Stimulated activated CD8-positive, alpha-beta memory T cell treated with anti-CD3 and anti-CD28 coated beads, Interleukin-7, amount 100 ng/mL, for 24 hours (primary cell): ENCODE measurements around the gene ZFC3H1.
A peak's percentile ranks its signal among the peaks of the same experiment; 100 is the strongest.

Source experiments
- DNase-seq: peaks from one replicate; pipeline ENCODE4 v3.0.0-alpha.2; 2020; ENCODE audit warnings: low read depth

Gene ZFC3H1

GRCh38 chr12:71671816-71672215, 8.2 kb upstream of the ZFC3H1 start:
- DNase-seq: no peak

DNA sequence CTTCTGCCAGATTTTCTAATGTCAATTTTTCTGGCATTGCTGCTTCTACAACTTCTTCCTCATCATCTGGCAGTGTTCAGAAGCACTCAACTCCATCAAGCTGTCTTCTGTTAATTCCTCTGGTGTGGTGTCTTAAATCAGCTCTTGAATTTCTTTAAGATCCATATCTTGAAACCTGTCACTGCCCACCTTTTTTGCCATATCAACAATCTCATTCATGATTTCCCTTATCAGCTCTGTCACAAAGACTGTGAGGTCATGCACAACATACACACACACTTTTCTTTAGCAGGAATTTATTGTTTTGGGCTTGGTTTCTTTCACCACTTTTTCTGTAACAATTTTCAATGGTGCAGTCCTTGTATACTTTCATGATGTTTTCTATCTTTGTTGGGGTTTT, 7.7 kb upstream of the ZFC3H1 start:
- no peak for DNase-seq

- DNase-seq: no peak
Observed at GRCh38 chr12:71666259-71666658, 2.6 kb upstream of the ZFC3H1 start.

DNA sequence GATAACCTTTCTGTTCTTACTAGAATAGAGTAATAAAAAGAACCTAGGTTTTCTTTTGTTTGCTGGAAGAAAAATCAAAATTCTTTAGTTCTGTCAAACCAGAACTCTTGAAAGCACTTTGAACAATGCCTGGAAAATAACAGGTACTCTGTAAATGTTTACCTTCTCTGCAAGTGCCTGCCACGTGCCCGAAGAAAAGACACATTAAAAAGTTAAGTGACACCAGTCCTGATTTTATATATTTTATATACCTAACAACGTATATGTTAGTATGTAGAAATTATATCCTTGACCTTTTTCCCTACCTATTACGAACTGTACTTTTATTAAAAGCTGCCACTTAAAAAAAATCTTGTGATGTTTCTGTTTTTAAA, 1.4 kb upstream of the ZFC3H1 start:
- DNase-seq: no peak

- DNase-seq: no peak
Observed at GRCh38 chr12:71664411-71665089, 902 bp upstream of the ZFC3H1 start.

DNA sequence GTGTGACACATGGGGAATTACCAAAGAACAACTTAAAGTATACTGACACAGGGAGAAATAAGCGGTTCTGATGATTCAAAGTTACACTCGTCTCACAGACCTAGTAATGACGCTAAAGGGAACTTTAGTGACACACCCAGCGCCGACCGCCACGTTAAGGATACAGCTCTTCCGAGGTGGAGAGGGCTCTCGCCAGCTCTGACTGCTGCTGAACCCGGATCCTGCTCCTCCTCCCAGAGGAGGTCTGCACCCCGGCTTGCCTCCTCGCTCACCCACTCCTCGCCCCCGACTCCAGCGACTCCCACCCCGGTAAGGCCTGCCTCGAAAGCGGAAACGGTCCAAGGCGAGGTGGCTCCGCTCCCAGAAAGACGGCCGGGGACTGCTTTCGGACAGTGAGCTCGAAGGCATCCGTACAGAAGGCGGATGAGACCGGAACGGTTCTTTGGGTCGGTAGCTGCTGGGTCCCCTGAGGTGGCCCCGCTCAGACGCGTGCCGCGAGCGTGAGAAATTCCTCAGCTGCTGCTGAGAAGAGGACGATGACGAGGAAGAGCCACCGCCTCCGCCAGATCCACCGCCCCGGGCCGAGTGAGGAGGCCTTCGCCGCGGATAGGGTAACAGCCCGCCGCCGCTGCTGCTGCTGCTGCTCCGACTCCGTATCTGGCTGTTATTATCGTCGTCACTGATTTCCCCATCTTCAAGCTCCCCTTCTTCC, 643 bp downstream of the ZFC3H1 start:
- peak; percentile 43 for DNase-seq

DNA sequence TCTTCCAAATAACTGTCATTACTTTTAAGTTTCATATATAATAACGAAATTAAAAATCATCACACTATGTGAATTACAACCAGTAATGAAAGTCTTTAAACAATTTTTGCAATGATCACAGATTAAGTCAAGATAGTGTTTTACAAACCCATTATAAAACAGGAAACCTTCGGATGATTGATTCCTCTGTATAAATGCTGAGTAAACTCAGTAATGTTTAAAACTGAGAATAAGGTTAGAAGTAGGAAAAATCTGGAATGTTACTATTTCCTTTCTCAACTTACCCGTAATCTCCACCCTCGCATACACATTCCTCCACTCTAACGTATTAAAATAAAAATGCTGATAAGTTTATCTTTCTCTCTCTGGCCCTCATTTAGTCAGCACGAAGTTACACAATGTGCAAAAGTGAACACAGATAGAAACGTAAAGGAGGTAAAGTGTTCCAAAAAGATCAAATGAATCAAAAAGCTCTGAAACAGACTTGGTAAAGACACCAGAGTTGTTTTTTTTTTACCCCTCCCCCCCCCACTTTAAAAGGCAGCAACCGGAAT, 1.6 kb downstream of the ZFC3H1 start:
- no peak for DNase-seq

- no peak for DNase-seq
Observed at GRCh38 chr12:71656740-71657139, 6.9 kb downstream of the ZFC3H1 start.

GRCh38 chr12:71655907-71656306, 7.7 kb downstream of the ZFC3H1 start:
- no peak for DNase-seq

DNA sequence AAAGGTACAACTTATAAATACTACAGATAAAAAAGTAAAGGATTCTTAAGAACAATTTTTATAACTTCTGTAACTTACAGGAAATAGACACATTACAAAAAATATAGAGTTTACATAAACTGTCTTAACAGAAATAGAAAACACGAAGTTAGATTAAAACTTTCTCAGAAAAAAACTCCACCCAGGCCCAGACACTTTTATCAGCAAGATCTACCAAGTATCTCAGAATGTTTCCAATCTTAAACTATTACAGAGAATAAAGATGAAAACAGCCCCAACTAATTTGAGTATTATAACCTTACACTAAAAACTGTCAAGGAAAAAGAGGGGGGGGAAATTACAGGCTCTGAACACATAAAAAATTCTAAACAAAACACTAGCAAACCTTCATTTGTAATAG, 8.2 kb downstream of the ZFC3H1 start:
- DNase-seq: no peak

- no peak for DNase-seq
Observed at GRCh38 chr12:71654200-71654599, 9.4 kb downstream of the ZFC3H1 start.

DNA sequence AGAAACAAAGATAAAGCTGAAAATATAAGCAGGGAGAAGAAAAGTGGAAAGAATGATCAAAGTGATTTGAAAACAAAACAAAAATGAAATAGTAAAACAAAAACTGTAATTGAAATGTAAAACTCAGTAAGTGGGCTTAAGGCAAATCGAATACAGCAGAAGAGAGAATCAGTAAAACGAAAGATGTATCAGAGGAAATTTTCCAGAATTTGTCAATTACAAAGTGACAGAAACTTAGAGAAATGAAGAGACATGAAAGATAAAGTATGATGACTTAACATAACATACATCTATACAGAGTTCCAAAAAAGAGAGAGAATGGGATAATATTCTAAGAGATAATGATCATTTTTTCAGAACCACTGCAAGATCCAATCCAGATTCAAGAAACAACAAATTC, 10.5 kb downstream of the ZFC3H1 start:
- DNase-seq: no peak

- no peak for DNase-seq
Observed at GRCh38 chr12:71652656-71653055, 11.0 kb downstream of the ZFC3H1 start.

DNA sequence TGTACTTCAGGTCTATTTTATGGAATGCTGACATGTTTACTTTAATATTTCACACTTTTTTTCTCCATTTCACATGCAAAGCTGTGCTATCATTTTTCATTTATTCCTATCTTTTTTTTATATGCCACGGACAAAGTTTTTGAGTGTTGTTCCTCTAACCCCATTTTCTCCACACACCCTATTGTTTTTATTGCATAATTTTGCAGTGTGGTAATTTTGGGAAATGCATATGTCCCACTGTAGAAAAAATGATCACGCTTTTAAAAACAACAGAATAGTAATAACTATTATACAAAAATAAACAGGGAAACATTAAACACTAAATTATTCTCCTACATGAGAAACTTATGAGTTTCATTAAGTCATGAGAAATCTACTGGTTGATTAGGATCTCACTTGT, 14.2 kb downstream of the ZFC3H1 start:
- no peak for DNase-seq

DNA sequence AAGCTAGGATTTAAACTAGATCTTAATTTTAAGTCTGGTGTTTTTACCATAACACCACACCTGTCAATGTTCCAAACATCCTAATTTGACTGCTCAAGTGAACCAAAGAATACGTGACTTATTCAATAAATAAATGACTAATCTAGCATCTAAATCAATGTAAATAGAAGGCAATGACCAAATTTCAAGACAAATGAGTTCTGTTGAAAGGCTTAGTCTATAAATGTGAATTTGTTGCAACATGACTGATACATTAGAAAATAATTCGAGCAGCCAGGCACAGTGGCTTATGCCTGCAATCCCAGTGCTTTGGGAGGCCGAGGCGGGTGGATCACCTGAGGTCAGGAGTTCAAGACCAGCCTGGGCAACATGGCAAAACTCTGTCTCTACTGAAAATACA, 15.1 kb downstream of the ZFC3H1 start:
- DNase-seq: no peak

DNA sequence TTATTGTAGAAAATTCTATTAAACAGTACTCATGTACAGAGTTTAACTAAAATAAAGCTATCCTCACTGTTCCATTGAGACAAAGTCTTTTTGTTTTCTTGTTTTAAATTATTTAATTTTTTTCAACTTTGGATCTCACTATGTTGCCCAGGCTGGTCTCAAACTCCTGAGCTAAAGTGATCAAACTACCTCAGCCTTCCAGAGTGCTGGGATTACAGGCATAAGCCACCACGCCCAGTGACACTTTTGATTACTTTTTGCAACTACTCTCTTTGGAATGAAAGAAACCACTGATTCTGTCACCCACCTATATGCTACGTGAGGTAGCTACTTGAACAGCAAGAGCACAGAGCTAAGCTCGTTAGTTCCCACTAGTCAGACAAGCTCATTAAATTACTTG, 17.1 kb downstream of the ZFC3H1 start:
- no peak for DNase-seq

- DNase-seq: no peak
Observed at GRCh38 chr12:71645268-71645667, 18.4 kb downstream of the ZFC3H1 start.

- no peak for DNase-seq
Observed at GRCh38 chr12:71642264-71642663, 21.4 kb downstream of the ZFC3H1 start.

DNA sequence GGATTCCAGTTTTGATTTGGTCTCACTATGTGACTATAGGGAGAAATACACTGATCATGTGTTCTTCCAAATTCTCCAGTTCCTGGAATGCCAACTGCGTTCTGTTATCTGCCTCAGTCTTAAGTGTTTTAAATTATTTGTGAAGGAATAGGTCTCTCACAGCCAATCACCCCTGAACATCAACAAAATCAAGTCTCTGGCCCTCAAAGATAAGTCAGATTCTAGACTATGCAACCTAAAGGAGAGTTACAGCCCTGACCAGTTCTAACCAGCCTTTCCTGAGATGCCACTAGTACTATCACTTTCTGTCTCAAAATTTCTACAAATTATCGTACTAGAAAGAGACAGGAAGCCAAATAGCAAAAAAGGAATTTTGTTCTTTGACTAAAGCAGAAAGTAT, 22.3 kb downstream of the ZFC3H1 start:
- DNase-seq: no peak

GRCh38 chr12:71640316-71640715, 23.3 kb downstream of the ZFC3H1 start:
- DNase-seq: no peak

DNA sequence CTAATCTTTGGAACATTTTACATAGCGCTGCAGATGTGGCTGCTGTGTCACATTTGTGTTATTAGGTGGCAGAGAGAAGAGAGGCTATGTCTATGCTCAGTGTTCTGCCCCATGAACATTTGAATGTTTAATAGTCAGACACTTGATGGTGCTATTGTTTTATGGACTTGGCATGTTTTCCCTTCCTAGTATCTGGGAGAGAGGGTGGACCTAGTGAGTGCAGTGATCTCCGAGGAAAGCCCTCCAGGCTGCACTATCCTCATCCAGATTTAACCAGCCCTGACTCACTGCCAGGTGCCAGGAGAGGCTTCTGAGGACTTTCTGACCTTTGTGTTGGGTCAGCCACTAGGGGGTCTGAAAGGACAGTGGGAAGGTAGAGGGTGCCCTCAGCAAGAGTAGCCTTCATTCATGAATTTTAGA, 24.3 kb downstream of the ZFC3H1 start:
- no peak for DNase-seq

DNA sequence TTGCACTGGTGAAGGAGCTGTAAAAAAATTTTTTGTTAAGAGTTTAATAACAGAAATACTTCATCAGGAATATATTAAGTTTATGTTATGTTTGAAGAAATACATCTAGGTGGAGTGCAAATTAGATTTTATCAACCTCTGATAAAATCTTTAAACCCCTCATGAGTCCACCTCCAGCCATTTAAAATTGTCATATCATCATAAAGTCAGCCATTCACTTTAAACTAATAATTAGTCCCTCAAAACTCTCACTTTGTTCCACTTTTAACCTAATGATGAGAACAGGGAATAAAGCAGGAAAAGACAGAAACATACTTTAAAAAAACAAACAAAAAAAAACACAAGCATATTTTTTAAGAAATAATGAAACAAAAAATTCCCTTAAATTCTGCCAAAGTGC, 25.1 kb downstream of the ZFC3H1 start:
- DNase-seq: no peak

GRCh38 chr12:71636704-71637115, 26.9 kb downstream of the ZFC3H1 start:
- no peak for DNase-seq
